Daoy (cell line): Measurements from ENCODE around the gene AGPS. TPM values are rescaled to one million over a fixed set of nuclear protein-coding genes. Genes with fewer than 3 reads are reported as not detected.
"Not testable (repeated sequence)": the region's sequence is repeated elsewhere in the genome, so short reads cannot be mapped to it uniquely, and the experiment has no call there.

Experiments
- DNase-seq: peaks from one replicate; pipeline ENCODE4 v3.0.0-alpha.2; 2015; ENCODE audit warnings: low read depth
- total RNA-seq: library from RNA; depleted of rRNA; stranded (reverse); fragments of >200 nt; shearing (Covaris generic); gene quantifications from 2 replicates; pipeline ENCODE4 v1.2.3, GENCODE V29; 2014

The AGPS gene
- total RNA-seq, 1 experiment from 2014 or later: 117 TPM

GRCh38 chr2:177551360-177551759 is 158.8 kb downstream of the AGPS start:
- DNase-seq: not testable (repeated sequence)

- peak; percentile 17 for DNase-seq
Measured at GRCh38 chr2:177551989-177552421, 159.4 kb downstream of the AGPS start.

DNA sequence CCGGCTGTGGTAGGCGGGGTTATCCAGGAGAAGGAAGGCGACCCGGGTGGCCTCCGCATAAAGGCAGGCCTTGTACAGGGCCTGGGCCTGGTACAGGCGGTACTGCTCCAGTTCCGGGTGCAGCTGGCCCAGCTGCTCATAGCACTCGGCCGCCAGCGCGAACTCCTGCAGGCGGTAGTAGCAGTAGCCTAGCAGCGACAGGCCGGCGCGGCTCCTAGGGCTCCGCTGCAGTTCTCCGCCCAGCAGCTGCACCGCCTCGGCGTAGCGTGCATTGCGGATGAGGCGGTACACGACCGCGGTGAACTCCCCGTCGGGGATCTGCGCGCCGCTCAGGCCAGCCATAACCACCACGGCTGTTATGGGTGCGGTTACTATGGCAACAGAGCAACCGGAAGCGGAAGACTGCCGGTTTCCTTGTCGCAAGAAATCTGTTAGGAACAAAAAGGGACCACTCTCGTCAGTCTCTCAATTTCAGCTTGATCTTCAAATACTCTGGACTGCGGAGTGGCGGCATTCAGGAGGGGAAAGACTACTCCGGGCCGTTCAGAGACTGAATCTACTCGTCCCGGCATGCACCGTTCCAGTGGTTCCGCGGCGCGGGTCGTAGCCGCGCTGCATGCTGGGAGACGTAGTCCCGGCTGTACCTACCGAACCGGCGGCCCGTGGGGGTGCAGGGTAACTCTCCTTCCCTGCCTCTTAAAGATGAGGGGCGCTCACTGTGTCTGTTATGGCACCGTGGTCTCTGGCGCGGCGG is 160.0 kb downstream of the AGPS start:
- DNase-seq: peak; percentile 93

- no peak for DNase-seq
Measured at GRCh38 chr2:177553176-177553884, 160.8 kb downstream of the AGPS start.

DNA sequence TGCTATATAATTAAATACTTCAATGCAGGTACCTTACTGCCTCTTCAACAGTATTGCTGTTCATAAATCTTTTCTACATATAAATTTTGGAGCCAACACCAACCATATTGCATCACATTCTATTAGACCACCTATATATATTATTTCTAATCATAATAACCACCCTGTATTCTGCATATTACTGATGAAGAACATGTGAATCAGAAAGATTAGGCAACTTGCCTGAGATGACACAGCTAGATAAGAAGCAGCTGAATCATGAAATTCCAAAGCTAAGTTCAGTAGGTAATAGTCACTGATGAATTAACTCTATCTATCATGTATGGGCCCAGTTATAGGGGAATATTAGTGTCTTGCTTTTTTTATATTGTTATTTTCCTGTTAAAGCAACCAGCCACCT is 161.8 kb downstream of the AGPS start:
- DNase-seq: no peak

DNA sequence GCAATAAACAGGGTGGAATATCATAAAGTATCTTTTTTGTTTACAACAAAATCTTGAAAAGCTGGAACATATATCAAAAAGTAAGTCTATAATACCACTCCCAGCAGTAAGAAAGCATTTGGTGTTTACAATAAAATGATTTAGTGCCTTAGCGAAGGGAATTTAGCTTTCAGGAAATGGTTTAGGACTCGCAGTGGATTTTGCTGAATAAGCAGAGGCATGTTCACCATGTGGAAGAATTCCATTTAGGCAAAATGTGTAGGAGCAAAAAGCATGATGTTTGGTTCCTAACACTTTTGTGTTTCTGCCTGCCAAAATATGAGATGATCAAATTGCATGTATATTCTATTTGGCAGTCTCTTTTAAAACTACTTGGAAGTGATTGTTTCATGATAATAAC is 163.6 kb downstream of the AGPS start:
- DNase-seq: no peak

GRCh38 chr2:177557794-177558193 is 165.2 kb downstream of the AGPS start:
- DNase-seq: no peak

GRCh38 chr2:177559638-177560037 is 167.1 kb downstream of the AGPS start:
- DNase-seq: no peak

DNA sequence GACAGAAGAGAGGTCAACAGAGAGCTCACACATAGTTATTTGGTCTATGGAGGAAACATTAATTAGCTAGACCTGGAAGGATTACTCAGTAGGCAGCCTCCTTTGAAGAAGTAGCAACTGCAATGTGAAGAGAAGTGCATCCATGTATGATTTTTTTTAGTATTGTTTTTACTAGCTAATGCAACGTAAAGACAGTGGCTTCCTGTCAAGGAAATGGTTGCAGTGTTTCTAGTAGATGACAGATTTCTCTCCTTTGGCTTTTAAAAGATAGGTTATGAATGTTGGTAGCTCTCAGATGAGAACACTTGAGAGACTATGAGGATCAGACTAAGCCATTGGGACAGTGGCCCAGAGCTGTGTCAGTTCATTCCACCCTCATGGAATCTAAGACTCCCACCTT is 175.8 kb downstream of the AGPS start:
- DNase-seq: no peak

- no peak for DNase-seq
Measured at GRCh38 chr2:177568893-177569292, 176.3 kb downstream of the AGPS start.

GRCh38 chr2:177572236-177572671 is 179.7 kb downstream of the AGPS start:
- no peak for DNase-seq

GRCh38 chr2:177573120-177573519 is 180.5 kb downstream of the AGPS start:
- DNase-seq: no peak

GRCh38 chr2:177574356-177574755 is 181.8 kb downstream of the AGPS start:
- no peak for DNase-seq

DNA sequence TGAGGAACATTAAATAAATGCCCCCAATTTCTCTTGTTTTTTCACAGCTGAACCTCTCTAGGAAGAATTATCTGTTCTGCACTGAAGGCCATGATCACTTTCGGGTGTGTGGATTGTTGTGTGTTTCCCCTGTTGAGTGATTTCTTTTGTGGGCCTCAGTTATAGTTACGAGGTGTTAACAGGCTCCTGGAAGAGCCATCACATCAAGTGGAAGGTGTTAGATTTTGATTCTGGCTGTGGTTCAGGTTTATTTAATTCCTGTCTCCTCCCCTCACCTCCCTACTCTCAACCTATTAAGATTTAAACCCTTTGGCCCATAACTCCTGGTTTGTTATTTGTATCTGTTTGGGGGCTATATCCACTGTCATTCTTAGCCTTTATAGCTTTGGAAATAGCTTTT is 182.8 kb downstream of the AGPS start:
- DNase-seq: no peak

DNA sequence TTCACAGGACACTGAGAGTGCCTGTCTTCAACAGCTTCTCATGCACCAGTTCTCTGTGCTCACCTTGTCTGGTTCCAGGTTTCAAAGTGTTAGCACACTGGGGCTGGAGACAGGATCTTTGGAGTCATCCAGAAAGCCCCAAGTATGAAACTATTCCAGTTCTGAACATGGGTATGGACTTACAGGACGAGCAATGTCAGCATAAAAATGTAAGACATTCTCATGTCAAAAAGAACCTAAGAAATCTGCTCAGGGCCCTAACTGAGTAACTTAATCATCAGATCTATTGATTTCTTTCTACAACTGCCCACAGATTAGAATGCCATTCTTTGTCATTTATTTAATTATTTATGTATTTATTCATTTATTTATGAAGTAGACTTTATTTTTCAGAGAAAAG is 184.5 kb downstream of the AGPS start:
- no peak for DNase-seq

- no peak for DNase-seq
Measured at GRCh38 chr2:177578454-177578853, 185.9 kb downstream of the AGPS start.

DNA sequence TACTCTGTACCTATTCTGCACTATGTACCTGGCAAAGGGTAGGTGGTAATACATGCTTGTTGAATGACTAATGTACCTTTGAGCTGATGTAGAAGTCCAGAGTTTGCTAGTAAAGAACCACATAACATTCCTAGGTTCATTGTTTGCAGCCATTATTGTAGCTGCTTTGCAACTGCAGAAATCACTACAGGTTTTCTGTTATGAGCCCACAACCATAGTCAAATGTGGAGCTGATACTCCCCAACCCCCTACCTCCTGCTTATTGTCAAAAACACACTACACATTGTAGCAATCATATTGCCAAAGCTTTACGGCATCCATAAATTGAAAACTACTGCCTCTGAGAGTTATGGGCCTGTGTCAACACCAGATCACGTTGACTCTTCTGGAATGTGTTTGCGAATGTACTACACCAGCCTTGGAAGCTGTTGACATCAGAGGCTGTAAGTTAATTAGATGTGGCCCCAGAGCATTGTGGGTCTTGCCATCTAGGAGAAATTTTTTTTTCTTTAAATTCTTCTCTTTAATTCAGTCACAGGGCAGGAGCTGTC is 187.0 kb downstream of the AGPS start:
- no peak for DNase-seq

DNA sequence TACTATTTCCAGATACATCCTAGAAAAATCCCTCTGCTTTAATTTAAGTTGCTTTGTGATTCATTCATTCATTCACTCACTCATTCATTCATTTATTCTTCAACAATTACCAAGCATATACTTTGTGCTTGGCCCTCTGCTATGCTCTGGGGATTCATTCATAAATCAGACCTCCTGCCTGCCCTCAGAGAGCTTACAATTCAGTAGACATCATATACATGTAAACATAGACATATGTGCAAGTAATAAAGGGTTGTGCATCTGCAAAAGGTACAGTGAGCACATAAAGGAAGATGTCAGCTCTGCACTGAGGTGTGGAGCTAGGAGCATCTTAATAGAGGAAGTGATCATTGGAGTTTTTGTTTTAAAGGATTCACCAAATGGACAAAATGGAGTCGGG is 189.4 kb downstream of the AGPS start:
- no peak for DNase-seq

DNA sequence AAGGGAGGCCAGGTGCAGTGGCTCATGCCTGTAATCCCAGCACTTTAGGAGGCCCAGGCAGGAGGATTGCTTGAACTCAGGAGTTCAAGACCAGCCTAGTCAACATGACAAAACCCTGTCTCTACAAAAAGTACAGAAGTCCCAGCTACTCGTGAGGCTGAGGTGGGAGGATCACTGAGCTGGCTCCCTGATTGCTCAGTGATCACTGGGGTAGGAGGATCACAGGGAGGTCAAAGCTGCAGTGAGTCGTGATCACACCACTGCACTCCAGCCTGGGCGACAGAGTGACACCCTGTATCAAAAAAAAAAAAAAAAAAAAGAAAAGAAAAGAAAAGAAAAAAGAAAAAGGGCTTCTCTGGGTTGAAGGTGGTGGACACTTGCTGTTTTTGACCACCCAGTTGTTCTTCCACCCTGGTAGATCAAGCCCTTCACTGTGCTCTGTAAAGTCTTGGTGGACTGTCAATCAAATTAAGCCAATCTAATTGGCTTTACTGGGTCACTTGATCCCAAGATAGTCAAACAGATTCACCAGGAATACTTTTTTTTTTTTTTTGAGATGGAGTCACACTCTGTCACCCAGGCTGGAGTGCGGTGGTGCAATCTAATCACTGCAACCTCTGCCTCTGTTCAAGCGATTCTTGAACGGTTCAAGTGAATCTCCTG is 191.6 kb downstream of the AGPS start:
- DNase-seq: no peak

DNA sequence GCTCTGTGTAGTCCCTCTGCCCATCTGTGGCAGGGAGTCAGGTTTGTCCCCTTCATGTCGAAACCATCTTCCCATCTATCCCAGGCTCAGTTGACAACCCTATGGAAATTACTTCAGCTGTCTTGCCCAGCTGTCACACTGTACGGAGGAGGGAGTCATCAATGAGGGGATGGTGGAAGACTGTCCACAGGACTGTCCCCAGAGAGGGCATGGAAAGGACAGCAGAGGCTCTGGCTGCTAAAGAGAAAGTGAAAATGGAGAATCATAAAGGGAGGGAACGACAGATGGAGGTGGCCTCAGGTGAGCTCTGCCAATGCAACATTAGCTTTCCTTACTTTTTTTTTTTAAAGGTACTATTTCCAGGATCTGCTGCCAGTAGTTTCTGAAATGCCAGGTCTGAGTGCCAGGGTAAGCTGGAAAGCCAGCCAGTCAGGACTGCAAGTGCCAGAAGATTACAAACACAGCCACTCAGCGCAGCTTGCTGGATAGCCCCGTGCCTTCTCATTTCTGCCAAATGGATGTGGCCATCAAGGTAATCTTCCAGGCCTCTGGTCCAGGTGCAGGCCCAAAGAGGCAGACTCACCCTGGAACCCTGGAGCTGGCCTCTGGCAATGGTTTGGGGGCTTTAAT is 192.8 kb downstream of the AGPS start:
- no peak for DNase-seq

- DNase-seq: no peak
Measured at GRCh38 chr2:177586154-177586553, 193.6 kb downstream of the AGPS start.

DNA sequence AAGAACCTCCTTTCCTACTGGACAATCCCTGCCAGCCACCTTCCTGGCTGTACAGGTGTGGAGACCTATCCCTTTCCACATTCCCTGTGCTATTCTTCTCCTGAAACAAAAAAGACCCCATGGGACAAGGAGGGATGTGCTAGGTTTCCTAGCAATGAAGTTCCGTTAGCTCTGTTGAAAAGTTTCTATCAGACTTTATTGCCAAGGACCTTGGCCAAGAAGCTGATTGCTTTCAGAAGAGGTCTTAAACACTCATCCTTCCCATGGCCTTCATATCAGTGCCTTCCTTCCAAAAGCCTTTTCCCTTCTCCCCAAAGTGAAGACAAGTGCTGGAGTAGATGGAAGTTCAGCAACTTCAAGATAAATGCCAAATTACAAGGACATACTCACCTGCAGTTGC is 194.8 kb downstream of the AGPS start:
- DNase-seq: no peak
